Superior temporal gyrus (tissue), 1 donor: ENCODE data around the gene LMF2.
"Not testable (repeated sequence)": the region's sequence is repeated elsewhere in the genome, so short reads cannot be mapped to it uniquely, and the experiment has no call there.

Source experiments
- DNase-seq: peaks from one replicate; pipeline ENCODE4 v3.0.0-alpha.2; 2016; ENCODE audit errors: extremely low spot score

The LMF2 gene

GRCh38 chr22:50507421-50507990 lies at the start of gene LMF2:
LMF2 (minus strand) TSS chr22:50507702; CDS start chr22:50507675, 27 bp downstream.
- DNase-seq: peak; percentile 65

- DNase-seq: no peak
Measured at GRCh38 chr22:50556703-50557102, 49.2 kb upstream of the LMF2 start.

- DNase-seq: no peak
Measured at GRCh38 chr22:50553310-50553709, 45.8 kb upstream of the LMF2 start.

- DNase-seq: no peak
Measured at GRCh38 chr22:50551160-50551752, 43.8 kb upstream of the LMF2 start.

- no peak for DNase-seq
Measured at GRCh38 chr22:50550395-50550794, 42.9 kb upstream of the LMF2 start.

GRCh38 chr22:50548921-50549790 lies 41.7 kb upstream of the LMF2 start:
- DNase-seq: no peak

GRCh38 chr22:50548040-50548920 lies 40.8 kb upstream of the LMF2 start:
- no peak for DNase-seq

GRCh38 chr22:50547263-50547985 lies 39.9 kb upstream of the LMF2 start:
- no peak for DNase-seq

GRCh38 chr22:50546326-50547262 lies 39.1 kb upstream of the LMF2 start:
- no peak for DNase-seq

GRCh38 chr22:50545522-50546325 lies 38.2 kb upstream of the LMF2 start, which contains the start of gene KLHDC7B:
KLHDC7B (plus strand) TSS chr22:50545899; CDS start chr22:50546244, 345 bp downstream.
- no peak for DNase-seq

GRCh38 chr22:50544746-50545253 lies 37.3 kb upstream of the LMF2 start:
- DNase-seq: no peak

GRCh38 chr22:50544078-50544745 lies 36.7 kb upstream of the LMF2 start:
- DNase-seq: peak; percentile 49

GRCh38 chr22:50542416-50542927 lies 35.0 kb upstream of the LMF2 start:
- DNase-seq: no peak

GRCh38 chr22:50541667-50542026 lies 34.1 kb upstream of the LMF2 start:
- DNase-seq: not testable (repeated sequence)

GRCh38 chr22:50540381-50540780 lies 32.9 kb upstream of the LMF2 start:
- no peak for DNase-seq

GRCh38 chr22:50537765-50538164 lies 30.3 kb upstream of the LMF2 start:
- DNase-seq: no peak

GRCh38 chr22:50536226-50536625 lies 28.7 kb upstream of the LMF2 start:
- DNase-seq: no peak

GRCh38 chr22:50535113-50535512 lies 27.6 kb upstream of the LMF2 start:
- no peak for DNase-seq
